Activated CD8-positive, alpha-beta T cell treated with anti-CD3 and anti-CD28 coated beads, Interleukin-2, amount 10 ng/mL, durations not matched to agents 7 days and 5 days (primary cell): ENCODE measurements around the gene IL4R. TPM values are rescaled to one million over a fixed set of nuclear protein-coding genes. Genes with fewer than 3 reads are reported as not detected.
A peak's percentile ranks its signal among the peaks of the same experiment; 100 is the strongest.
"Not testable (repeated sequence)": the region's sequence is repeated elsewhere in the genome, so short reads cannot be mapped to it uniquely, and the experiment has no call there.

ENCODE experiments used
- ATAC-seq: fragments of 150-1000 bp; cut with Tn5 transposase; one replicate; pipeline ENCODE4 v1.10.0; 2021; ENCODE audit warnings: moderate library complexity
- CTCF ChIA-PET: fragments of 350-600 bp; sonication (Branson Sonifier 250); formaldehyde crosslinking; loops from one replicate; lab custom pipeline; 2021; ENCODE audit warnings: antibody characterized with exemption; lab: Charles Lee
- POLR2A ChIA-PET: fragments of 350-600 bp; sonication (Branson Sonifier 250); formaldehyde crosslinking; loops from one replicate; lab custom pipeline; 2021; ENCODE audit warnings: antibody characterized with exemption; lab: Charles Lee
- DNase-seq: peaks from one replicate; pipeline ENCODE4 v3.0.0-alpha.2; 2020
- H3K27ac Mint-ChIP-seq: one replicate; pipeline ENCODE4 v1.8.0; 2021; ENCODE audit warnings: mild to moderate bottlenecking, mixed read lengths
- H3K27me3 Mint-ChIP-seq: one replicate; pipeline ENCODE4 v1.8.0; 2021; ENCODE audit warnings: low read depth, mixed read lengths
- H3K36me3 Mint-ChIP-seq: one replicate; pipeline ENCODE4 v1.8.0; 2021; ENCODE audit warnings: low read depth, mixed read lengths
- H3K4me1 Mint-ChIP-seq: one replicate; pipeline ENCODE4 v1.8.0; 2021; ENCODE audit warnings: low read depth, mixed read lengths
- H3K4me3 Mint-ChIP-seq: one replicate; pipeline ENCODE4 v1.8.0; 2021; ENCODE audit warnings: mild to moderate bottlenecking, mixed read lengths
- H3K9me3 Mint-ChIP-seq: one replicate; pipeline ENCODE4 v1.8.0; 2022; ENCODE audit warnings: mixed read lengths; ENCODE audit not compliant: insufficient read depth
- total RNA-seq, 2 experiments: library from RNA; stranded (reverse); gene quantifications; one replicate each; pipeline ENCODE4 v1.2.3, GENCODE V29; 2021

Gene IL4R
- 100 to 1,000 TPM; 231 to 237 TPM for total RNA-seq

GRCh38 chr16:27313422-27314160, at the start of gene IL4R:
TSS of gene IL4R (plus strand) at chr16:27313974. CDS start at chr16:27340204, 26,230 bp downstream.
- H3K4me3 Mint-ChIP-seq, result peak within 1 kb of the TSS; percentile 90
- peak; percentile 49 for ATAC-seq
- POLR2A ChIA-PET, result interaction anchor here (1.4 to 10.3 kb wide), 2 partner anchors 10 to 79 kb away, joined by 6 to 222 read pairs; no protein-coding TSS in a partner anchor
- CTCF ChIA-PET, result interaction anchor here (0.9 to 1.3 kb wide), 2 partner anchors 28 to 79 kb away, joined by 3 to 8 read pairs; no protein-coding TSS in a partner anchor
- no peaks in the 10 kb centered on the region for H3K9me3 Mint-ChIP-seq
- H3K27ac Mint-ChIP-seq, result peak within 1 kb of the TSS; percentile 93
- peaks cover 42% of the 10 kb centered on the region for H3K36me3 Mint-ChIP-seq
- H3K27me3 Mint-ChIP-seq, result peaks cover 2% of the 10 kb centered on the region
- H3K4me1 Mint-ChIP-seq, result peaks cover 48% of the 10 kb centered on the region
- DNase-seq, result peak; percentile 66

DNA sequence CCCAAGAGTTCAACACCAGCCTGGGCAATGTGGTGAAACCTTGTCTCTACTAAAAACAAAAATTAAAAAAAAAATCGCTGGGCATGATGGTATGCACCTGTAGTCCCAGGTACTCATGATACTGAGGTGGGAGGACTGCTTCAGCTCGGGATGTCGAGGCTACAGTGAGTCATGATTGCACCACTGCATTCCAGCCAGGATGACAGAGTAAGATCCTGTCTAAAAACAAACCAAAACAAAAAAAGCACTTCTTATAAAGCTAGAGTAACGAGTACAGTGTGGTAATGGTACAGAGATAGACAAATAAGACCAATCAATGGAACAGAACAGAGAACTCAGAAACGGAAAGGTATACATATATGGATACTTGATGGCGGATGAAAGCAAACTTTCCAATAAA, 49.6 kb upstream of the IL4R start:
- H3K27ac Mint-ChIP-seq, result no peak overlapping the region
- POLR2A ChIA-PET, result interaction anchor here (2.2 kb wide), 1 partner anchor 29 kb away, joined by 5 read pairs; no protein-coding TSS in a partner anchor
- peaks cover 62% of the 10 kb centered on the region for H3K4me1 Mint-ChIP-seq
- no peaks in the 10 kb centered on the region for H3K9me3 Mint-ChIP-seq
- H3K4me3 Mint-ChIP-seq, result no peak overlapping the region
- DNase-seq (no peak), ATAC-seq (no peak)
- CTCF ChIA-PET, result interaction anchor here (2.1 kb wide), 1 partner anchor 10 kb away, joined by 7 read pairs; no protein-coding TSS in a partner anchor
- peaks cover 53% of the 10 kb centered on the region for H3K36me3 Mint-ChIP-seq
- H3K27me3 Mint-ChIP-seq, result no peaks in the 10 kb centered on the region

DNA sequence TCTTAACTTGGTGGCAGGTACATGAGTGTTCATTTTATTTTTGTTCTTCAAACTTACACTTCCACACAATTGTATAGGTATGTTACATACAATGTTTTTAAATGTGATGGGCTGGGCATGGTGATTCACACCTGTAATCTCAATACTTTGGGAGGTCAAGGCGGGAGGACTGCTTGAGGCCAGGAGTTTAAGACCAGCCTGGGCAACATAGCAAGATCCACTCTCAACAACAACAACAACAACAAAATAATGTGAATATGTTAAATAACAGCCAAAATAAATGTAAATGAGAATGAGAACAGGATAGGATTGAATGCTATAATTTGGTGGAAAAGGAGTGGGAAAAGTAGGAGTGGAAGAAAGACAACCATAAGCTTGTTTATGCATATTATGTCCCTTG, 47.8 kb upstream of the IL4R start:
- CTCF ChIA-PET, result no interaction called here

DNA sequence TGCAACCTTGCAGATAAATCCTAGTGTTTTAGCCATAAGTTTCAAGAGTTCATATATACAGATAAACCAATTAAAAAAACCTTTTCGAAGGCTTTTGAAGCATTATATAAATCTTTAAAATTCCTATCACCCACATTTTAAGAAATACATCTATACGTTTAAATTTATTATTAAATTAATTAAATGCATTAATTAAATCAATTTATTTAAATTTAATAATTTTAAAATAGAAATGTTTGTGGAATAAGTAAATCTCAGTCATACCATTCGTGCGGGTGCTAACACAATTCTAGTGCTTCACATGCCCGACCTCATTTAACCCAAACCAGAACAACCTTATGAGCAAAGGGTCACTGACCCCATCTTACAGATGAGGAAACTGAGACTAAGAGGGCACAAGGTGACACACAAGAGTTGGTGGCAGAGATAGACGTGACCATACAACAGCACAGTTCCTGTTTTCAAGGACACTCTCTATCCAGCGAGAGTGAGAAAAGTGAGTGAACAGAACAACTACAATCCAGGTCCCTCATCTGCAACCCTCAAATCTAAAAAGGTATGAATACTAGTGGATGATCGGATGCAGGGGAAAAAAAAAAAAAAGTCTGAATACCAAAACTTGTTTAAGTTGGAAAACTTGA, 46.6 kb upstream of the IL4R start:
- Mint-ChIP-seq H3K9me3 (peaks cover 2% of the 10 kb centered on the region), H3K4me3 (peak overlapping the region; percentile 98), H3K27ac (peak overlapping the region; percentile 37), H3K36me3 (peaks cover 56% of the 10 kb centered on the region), H3K4me1 (peaks cover 80% of the 10 kb centered on the region), H3K27me3 (no peaks in the 10 kb centered on the region)
- POLR2A ChIA-PET, result interaction anchor here (1.1 to 4.5 kb wide), 2 partner anchors 30 to 141 kb away, joined by 3 to 31 read pairs; no protein-coding TSS in a partner anchor
- DNase-seq (no peak), ATAC-seq (no peak)
- CTCF ChIA-PET, result interaction anchor here (1.5 kb wide), 1 partner anchor 16 kb away, joined by 3 read pairs; no protein-coding TSS in a partner anchor

More for the DNA sequence above, 47.8 kb upstream of the IL4R start:
- Mint-ChIP-seq H3K27ac (peak overlapping the region; percentile 7), H3K36me3 (peaks cover 53% of the 10 kb centered on the region), H3K4me3 (no peak overlapping the region), H3K9me3 (no peaks in the 10 kb centered on the region), H3K4me1 (peaks cover 73% of the 10 kb centered on the region), H3K27me3 (no peaks in the 10 kb centered on the region)
- POLR2A ChIA-PET, result interaction anchor here (2.2 kb wide), 1 partner anchor 31 kb away, joined by 5 read pairs; no protein-coding TSS in a partner anchor
- no peak for ATAC-seq
- DNase-seq, result no peak

- Mint-ChIP-seq H3K9me3 (peaks cover 3% of the 10 kb centered on the region), H3K36me3 (peaks cover 43% of the 10 kb centered on the region), H3K4me1 (peaks cover 80% of the 10 kb centered on the region), H3K27ac (peak within 1 kb of the TSS; percentile 99), H3K4me3 (peak within 1 kb of the TSS; percentile 98), H3K27me3 (no peaks in the 10 kb centered on the region)
- CTCF ChIA-PET, result interaction anchor here (1.0 to 4.9 kb wide), 6 partner anchors 15 to 99 kb away, joined by 3 to 30 read pairs (median 4); no protein-coding TSS in a partner anchor
- DNase-seq (peak; percentile 98), ATAC-seq (peak; percentile 99)
- POLR2A ChIA-PET, result interaction anchor here (0.6 to 4.5 kb wide), 9 partner anchors 10 to 139 kb away, joined by 3 to 31 read pairs (median 4); no protein-coding TSS in a partner anchor
Observed at GRCh38 chr16:27268376-27269299, 45.1 kb upstream of the IL4R start, which contains the start of gene NSMCE1. TSS of gene NSMCE1 (minus strand) at chr16:27268772. CDS start at chr16:27257570, 11,202 bp downstream.

GRCh38 chr16:27269300-27270150, 44.2 kb upstream of the IL4R start:
- DNase-seq (no peak), ATAC-seq (no peak)
- Mint-ChIP-seq H3K9me3 (peaks cover 3% of the 10 kb centered on the region), H3K27me3 (no peaks in the 10 kb centered on the region), H3K4me1 (peaks cover 85% of the 10 kb centered on the region), H3K36me3 (peaks cover 39% of the 10 kb centered on the region), H3K4me3 (peak overlapping the region; percentile 98), H3K27ac (peak overlapping the region; percentile 99)
- ChIA-PET POLR2A (interaction anchor here (0.7 to 4.5 kb wide), 7 partner anchors 27 to 282 kb away, joined by 3 to 31 read pairs (median 5); no protein-coding TSS in a partner anchor), CTCF (interaction anchor here (1.2 to 4.9 kb wide), 4 partner anchors 35 to 100 kb away, joined by 3 to 30 read pairs (median 4); no protein-coding TSS in a partner anchor)

DNA sequence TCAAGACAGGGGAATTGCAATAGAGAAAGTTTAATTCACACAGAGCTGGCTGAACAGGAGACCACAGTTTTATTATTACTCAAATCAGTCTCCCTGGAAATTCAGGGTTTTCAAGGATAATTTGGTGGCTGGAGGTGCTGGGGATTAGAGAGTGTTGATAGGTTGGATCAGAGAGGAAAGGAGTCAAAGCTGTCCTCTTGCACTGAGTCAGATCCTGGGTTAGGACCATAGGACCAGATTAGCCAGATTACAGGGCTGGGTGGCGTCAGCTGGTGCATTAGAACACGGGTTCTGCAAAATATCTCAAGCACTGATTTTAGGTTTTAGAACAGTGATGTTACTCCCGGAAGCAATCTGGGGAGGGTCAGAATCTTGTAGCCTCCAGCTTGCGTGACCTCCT, 43.4 kb upstream of the IL4R start:
- Mint-ChIP-seq H3K27ac (no peak overlapping the region), H3K4me3 (no peak overlapping the region), H3K27me3 (no peaks in the 10 kb centered on the region), H3K9me3 (peaks cover 3% of the 10 kb centered on the region), H3K36me3 (peaks cover 35% of the 10 kb centered on the region), H3K4me1 (peaks cover 81% of the 10 kb centered on the region)
- no peak for ATAC-seq
- ChIA-PET POLR2A (interaction anchor here (0.7 to 4.5 kb wide), 3 partner anchors 17 to 38 kb away, joined by 3 to 31 read pairs (median 4); no protein-coding TSS in a partner anchor), CTCF (interaction anchor here (1.2 to 4.9 kb wide), 4 partner anchors 21 to 100 kb away, joined by 3 to 30 read pairs (median 4); no protein-coding TSS in a partner anchor)
- no peak for DNase-seq

DNA sequence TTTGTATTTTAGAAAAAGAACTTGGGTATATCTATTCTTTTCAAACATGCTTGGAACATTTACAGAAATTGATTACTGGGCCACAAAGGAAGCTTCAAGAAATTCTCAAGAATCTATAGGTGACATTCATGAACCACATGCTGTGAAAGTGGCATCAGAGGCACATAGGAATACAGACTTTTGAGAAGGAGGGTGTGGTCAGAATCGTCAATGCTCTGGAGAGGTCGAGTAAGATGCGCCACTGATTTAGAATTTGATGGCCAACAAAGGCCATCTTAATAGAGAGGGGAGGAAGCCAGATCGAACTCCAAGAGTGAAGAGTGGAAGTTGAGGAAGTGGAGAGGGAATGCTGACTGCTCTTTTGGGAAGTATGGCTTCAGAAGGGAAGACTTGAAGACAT, 41.7 kb upstream of the IL4R start:
- H3K4me1 Mint-ChIP-seq, result peaks cover 79% of the 10 kb centered on the region
- ATAC-seq, result no peak
- ChIA-PET CTCF (interaction anchor here (4.9 kb wide), 1 partner anchor 37 kb away, joined by 30 read pairs; no protein-coding TSS in a partner anchor), POLR2A (no interaction called here)
- peak overlapping the region; percentile 81 for H3K27ac Mint-ChIP-seq
- H3K9me3 Mint-ChIP-seq, result peaks cover 3% of the 10 kb centered on the region
- H3K4me3 Mint-ChIP-seq, result no peak overlapping the region
- H3K27me3 Mint-ChIP-seq, result no peaks in the 10 kb centered on the region
- H3K36me3 Mint-ChIP-seq, result peaks cover 27% of the 10 kb centered on the region
- peak; percentile 17 for DNase-seq

DNA sequence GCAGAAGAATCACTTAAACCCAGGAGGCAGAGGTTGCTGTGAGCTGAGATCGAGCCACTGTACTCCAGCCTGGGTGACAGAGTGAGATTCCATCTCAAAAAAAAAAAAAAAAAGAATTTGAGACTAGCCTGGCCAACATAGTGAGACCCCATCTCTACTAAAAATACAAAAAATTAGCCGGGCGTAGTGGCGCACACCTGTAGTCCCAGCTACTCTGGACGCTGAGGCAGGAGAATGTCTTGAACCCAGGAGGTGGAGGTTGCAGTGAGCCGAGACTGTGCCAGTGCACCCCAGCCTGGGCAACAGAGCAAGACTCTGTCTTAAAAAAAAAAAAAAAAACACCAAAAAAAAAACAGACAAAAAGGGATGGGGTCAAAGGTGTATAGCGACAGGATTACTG, 41.1 kb upstream of the IL4R start:
- H3K36me3 Mint-ChIP-seq, result peaks cover 24% of the 10 kb centered on the region
- H3K9me3 Mint-ChIP-seq, ATAC-seq, H3K4me3 Mint-ChIP-seq, DNase-seq, H3K27me3 Mint-ChIP-seq: not testable (repeated sequence)
- H3K27ac Mint-ChIP-seq, result peak overlapping the region; percentile 92
- POLR2A ChIA-PET, result interaction anchor here (1.6 to 2.4 kb wide), 3 partner anchors 10 to 37 kb away, joined by 5 to 14 read pairs (median 13); no protein-coding TSS in a partner anchor
- CTCF ChIA-PET, result interaction anchor here (1.7 to 4.0 kb wide), 3 partner anchors 37 to 43 kb away, joined by 4 to 40 read pairs (median 9); no protein-coding TSS in a partner anchor
- H3K4me1 Mint-ChIP-seq, result peaks cover 74% of the 10 kb centered on the region
